Measurements from ENCODE around the gene CORO7. TPM values are rescaled to one million over a fixed set of nuclear protein-coding genes. Genes with fewer than 3 reads are reported as not detected.

Gene CORO7
- total and polyA plus RNA-seq, 9 of the 15 experiments (the other 6 are each of a cell fraction or from before 2014, with no cell fraction given), result 0.45 to 77.2 (median 18.7) TPM

- TF ChIP-seq, protein P1, sequence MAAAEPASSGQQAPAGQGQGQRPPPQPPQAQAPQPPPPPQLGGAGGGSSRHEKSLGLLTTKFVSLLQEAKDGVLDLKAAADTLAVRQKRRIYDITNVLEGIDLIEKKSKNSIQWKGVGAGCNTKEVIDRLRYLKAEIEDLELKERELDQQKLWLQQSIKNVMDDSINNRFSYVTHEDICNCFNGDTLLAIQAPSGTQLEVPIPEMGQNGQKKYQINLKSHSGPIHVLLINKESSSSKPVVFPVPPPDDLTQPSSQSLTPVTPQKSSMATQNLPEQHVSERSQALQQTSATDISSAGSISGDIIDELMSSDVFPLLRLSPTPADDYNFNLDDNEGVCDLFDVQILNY (CRISPR knock-in tag; IDR thresholded peaks at IDR 0.05), result no peak
- TF ChIP-seq POLR2AphosphoS2 (IDR thresholded peaks at IDR 0.05; ENCODE audit: low read length) (no peak), CBFA2T3 (IDR thresholded peaks at IDR 0.05) (no peak), ARID2 (IDR thresholded peaks at IDR 0.05) (no peak), PHF8 (IDR thresholded peaks at IDR 0.05; ENCODE audit: borderline replicate concordance, low read length) (no peak), CEBPB (tag; IDR thresholded peaks at IDR 0.05) (no peak), ZNF263 (CRISPR knock-in tag; IDR thresholded peaks at IDR 0.05; ENCODE audit: borderline replicate concordance) (no peak), SRSF1 (IDR thresholded peaks at IDR 0.05; ENCODE audit: low read depth, low read length) (no peak), BHLHE40 (IDR thresholded peaks at IDR 0.05; ENCODE audit: low read length) (peak; percentile 76), ID3 (CRISPR knock-in tag; IDR thresholded peaks at IDR 0.05) (no peak), ID3 (tag; IDR thresholded peaks at IDR 0.05) (no peak), ZNF584 (CRISPR knock-in tag; IDR thresholded peaks at IDR 0.05; ENCODE audit: low read depth) (no peak), BRD9 (IDR thresholded peaks at IDR 0.05; ENCODE audit: low read depth, partially characterized antibody) (no peak), DPF2 (IDR thresholded peaks at IDR 0.05) (no peak), ZC3H4 (CRISPR knock-in tag; IDR thresholded peaks at IDR 0.05; ENCODE audit: borderline replicate concordance) (no peak), ZNF143 (CRISPR knock-in tag; IDR thresholded peaks at IDR 0.05) (no peak), CBX3 (IDR thresholded peaks at IDR 0.05; ENCODE audit: borderline replicate concordance in 1 of 2, low read length in 2 of 2) (no peak), ZNF175 (CRISPR knock-in tag; IDR thresholded peaks at IDR 0.05; ENCODE audit: low read depth) (no peak), KAT2B (IDR thresholded peaks at IDR 0.05; ENCODE audit: low read depth, low read length) (no peak), MCM3 (IDR thresholded peaks at IDR 0.05) (no peak), TCF7L2 (IDR thresholded peaks at IDR 0.05; ENCODE audit: low read depth, low read length) (peak; percentile 88), ZFP30 (CRISPR knock-in tag; IDR thresholded peaks at IDR 0.05; ENCODE audit: borderline replicate concordance) (no peak), ATF7 (IDR thresholded peaks at IDR 0.05) (peak; percentile 99), XRCC5 (IDR thresholded peaks at IDR 0.05; ENCODE audit: low read depth, low read length) (no peak), ZNF507 (tag; conservative IDR thresholded peaks at IDR 0.05) (no peak), MIER1 (IDR thresholded peaks at IDR 0.05; ENCODE audit: low read depth) (no peak), ETV1 (tag; conservative IDR thresholded peaks at IDR 0.05; ENCODE audit: low read depth) (no peak)
Observed at GRCh38 chr16:4461250-4462085, 45.1 kb upstream of the CORO7 start (continued).

Measured in K562 (cell line).